Epithelial cell of prostate (primary cell): Measurements from ENCODE around the gene GFI1B.
"Not testable (repeated sequence)": the region's sequence is repeated elsewhere in the genome, so short reads cannot be mapped to it uniquely, and the experiment has no call there.

Experiments used
- DNase-seq: peaks from one replicate; pipeline ENCODE4 v3.0.0-alpha.2; 2011; ENCODE audit warnings: low read depth, low spot score
- H3K27ac ChIP-seq: fragments of 450-650 bp; 2 replicates; pipeline ENCODE4 v1.5.1; 2017; ENCODE audit warnings: mild to moderate bottlenecking

GFI1B gene

DNA sequence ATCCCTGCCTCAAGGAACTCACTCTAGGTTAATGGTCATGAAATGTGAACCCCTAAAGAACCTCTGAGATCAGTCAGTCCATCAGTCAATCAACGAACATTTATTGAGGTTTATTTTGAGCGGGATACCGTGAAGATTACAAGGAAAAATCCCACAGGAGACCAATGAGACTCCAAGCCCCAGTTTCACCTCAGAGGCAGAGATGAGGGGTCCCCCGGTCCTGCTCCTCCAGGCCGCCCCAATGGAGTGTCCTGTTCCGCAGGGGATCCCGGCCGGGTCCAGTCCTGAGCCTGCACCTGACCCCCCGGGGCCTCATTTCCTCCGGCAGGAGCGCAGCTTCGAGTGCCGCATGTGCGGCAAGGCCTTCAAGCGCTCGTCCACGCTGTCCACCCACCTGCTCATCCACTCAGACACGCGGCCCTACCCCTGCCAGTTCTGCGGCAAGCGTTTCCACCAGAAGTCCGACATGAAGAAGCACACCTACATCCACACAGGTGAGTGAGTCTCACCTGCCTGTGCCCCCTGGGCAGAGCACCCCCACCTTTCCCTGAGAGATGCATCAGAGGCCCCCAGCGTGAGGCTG is 11.0 kb downstream of the GFI1B start:
- H3K27ac ChIP-seq: no peak overlapping the region
- no peak for DNase-seq

DNA sequence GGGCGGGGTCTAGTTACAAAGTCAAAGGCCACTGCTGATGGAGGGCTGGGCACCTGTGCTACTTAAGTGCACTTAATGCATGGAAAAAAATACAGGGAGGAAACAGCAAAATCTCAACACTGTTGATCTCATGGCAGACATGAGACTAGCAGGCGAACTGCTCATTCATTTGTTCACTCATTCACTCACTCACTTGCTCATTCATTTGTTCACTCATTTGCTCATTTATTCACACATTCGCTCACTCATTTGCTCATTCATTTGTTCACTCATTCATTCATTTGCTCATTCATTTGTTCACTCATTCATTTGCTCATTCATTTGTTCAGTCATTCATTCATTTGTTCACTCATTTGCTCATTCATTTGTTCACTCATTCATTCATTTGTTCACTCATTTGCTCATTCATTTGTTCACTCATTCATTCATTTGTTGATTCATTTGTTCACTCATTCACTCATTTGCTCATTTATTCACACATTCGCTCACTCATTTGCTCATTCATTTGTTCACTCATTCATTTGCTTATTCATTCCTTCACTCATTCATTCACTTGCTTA is 11.6 kb downstream of the GFI1B start:
- not testable (repeated sequence) for DNase-seq, H3K27ac ChIP-seq

GRCh38 chr9:132990781-132991180 is 12.3 kb downstream of the GFI1B start:
- no peak overlapping the region for H3K27ac ChIP-seq
- DNase-seq: no peak

DNA sequence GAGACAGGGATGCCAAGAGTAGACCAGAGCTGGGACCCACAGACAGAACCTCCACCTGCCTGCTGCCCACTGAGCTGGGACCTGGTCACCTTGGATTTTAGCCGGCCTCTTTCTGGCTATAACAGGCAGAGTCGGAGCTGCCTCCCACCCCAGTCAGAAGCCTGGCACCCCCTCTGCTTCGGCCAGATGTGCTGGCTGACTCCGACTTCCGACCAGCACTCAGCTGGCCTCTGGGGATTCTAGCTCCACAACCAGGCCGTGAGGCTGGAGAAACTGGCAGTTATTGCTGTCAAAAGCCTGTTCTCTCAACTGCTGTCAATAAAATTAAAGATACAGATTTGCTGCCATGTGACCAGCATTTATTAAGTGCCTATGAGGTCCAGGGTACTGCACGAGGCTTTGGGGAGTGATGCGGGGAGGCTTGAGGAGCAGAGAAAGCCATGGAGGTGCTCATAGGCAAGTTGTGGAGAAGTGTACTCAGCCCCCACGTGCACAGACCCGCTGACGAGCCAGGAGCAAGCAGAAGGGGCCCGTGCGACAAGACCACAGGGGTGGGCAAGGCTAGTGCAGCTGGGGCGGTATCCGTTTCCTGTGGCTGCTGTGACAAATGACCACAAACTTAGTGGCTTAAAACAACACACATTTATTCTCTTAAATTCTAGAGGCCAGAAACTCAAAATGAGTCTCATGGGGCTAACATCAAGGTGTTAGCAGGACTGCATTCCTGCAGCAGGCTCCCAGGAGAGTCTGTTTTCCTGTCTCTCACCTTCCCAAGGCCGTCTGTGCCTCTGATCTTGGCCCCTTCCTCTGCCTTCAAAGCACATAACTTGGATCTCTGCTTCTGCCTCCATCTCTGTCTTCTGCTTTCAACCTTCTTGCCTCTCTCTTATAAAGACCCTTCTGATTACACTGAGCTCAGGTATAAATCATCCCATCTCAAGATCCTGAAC is 13.1 kb downstream of the GFI1B start:
- no peak for DNase-seq
- H3K27ac ChIP-seq: no peak overlapping the region

- H3K27ac ChIP-seq: peak overlapping the region; percentile 25
- DNase-seq: peak; percentile 73
Observed at GRCh38 chr9:132993511-132993939, 15.0 kb downstream of the GFI1B start.

DNA sequence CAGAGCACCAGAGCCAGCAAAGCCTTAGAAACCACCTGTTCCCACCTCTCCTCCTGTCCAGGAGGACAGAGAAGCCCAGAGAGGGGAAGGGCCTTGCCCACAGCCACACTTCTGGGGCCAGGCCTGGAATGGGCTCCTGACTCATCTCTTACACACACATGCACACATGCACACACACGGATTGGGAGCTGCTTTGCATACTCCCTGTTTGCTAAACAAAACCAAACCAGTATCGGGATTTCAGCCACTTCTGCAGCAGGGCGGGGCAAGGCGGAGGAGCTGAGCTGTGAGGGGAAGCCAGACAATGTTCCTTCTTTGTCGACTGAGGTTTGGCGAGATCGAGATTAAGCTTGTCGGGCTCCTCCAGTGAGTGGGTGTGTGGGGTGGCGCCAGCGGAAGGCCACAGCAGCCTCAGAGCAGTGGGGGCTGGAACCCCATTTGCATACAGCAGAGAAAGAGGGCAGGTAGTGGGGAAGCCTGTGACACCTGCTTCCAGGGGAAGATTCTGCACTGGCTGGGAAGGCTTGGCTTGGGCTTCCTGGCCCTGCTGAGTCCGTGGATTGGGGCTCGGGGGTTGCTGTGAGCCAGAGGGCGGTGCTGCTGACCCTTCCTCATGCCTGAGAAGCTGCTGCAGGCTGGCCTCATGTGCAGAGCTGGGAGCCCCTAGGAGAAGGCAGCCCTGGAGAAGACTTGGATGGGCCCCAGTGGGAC is 16.1 kb downstream of the GFI1B start:
- peak; percentile 94 for DNase-seq
- peak overlapping the region; percentile 25 for H3K27ac ChIP-seq

GRCh38 chr9:132995121-132995420 is 16.6 kb downstream of the GFI1B start:
- peak overlapping the region; percentile 25 for H3K27ac ChIP-seq
- DNase-seq: no peak

- DNase-seq: no peak
- no peak overlapping the region for H3K27ac ChIP-seq
Observed at GRCh38 chr9:132995879-132996278, 17.4 kb downstream of the GFI1B start.

DNA sequence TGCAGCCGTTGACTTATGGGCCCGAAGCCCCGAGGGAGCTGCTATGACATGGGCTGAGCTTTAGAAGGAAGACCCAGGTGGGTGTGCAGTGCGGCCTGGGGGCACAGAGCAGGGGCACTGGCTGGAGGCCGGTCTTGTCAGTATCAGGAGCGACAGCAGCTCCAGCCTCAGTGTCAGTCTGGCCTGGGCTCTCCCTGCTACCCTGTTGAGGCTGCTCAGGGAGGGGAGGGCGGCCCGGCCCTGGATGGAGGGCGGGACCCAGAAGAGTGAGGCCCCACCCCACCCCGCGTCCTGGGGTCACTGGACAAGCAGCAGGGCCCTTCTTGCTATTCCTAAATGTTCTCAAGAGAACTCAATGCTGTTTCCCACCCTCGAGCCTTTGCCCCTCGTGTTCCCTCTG is 18.0 kb downstream of the GFI1B start:
- no peak for DNase-seq
- no peak overlapping the region for H3K27ac ChIP-seq

GRCh38 chr9:132997591-132997990 is 19.1 kb downstream of the GFI1B start:
- DNase-seq: no peak
- no peak overlapping the region for H3K27ac ChIP-seq

GRCh38 chr9:132998221-132998620 is 19.7 kb downstream of the GFI1B start:
- not testable (repeated sequence) for DNase-seq, H3K27ac ChIP-seq

- H3K27ac ChIP-seq: no peak overlapping the region
- DNase-seq: no peak
Observed at GRCh38 chr9:132998831-132999635, 20.5 kb downstream of the GFI1B start.

GRCh38 chr9:133002147-133003070 is 23.9 kb downstream of the GFI1B start:
- H3K27ac ChIP-seq: no peak overlapping the region
- DNase-seq: peak; percentile 50

- DNase-seq: no peak
Observed at GRCh38 chr9:133003071-133003461, 24.6 kb downstream of the GFI1B start.

DNA sequence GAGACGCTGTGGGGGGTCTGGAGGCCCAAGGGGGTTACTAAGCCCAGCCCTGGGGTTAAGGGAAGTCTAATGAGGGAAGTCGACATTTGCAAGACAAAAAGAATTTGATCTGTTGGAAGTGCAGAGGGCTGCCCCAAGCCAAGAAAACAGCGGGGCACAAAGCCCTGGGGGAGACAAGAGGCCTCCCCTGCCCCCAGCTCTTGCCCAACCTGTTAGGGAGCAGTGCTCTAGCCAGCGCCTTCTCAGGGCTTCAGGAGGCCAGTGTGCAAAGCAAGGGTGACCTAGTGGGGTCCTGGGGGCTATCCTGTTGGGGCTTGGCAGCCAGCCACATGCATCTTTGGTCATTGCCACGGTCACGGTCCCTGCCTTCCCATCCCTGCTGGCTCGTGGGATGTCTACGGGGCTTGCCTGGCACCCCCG is 25.2 kb downstream of the GFI1B start:
- H3K27ac ChIP-seq: no peak overlapping the region
- DNase-seq: no peak

More at GRCh38 chr9:133003071-133003461, 24.6 kb downstream of the GFI1B start:
- H3K27ac ChIP-seq: no peak overlapping the region

- H3K27ac ChIP-seq: no peak overlapping the region
- no peak for DNase-seq
Observed at GRCh38 chr9:133004091-133004998, 25.9 kb downstream of the GFI1B start.

GRCh38 chr9:133004999-133005760 is 26.7 kb downstream of the GFI1B start:
- DNase-seq: no peak
- no peak overlapping the region for H3K27ac ChIP-seq
